Measurements from ENCODE around the gene LRCH1. TPM values are rescaled to one million over a fixed set of nuclear protein-coding genes. Genes with fewer than 3 reads are reported as not detected.

The LRCH1 gene
- total RNA-seq, 2 experiments from 2014 or later: 16.7 to 27.8 TPM

- peaks cover 9% of the 10 kb centered on the region for H3K36me3 ChIP-seq (ENCODE audit: insufficient read depth, low read length)
- peaks cover 86% of the 10 kb centered on the region for H3K79me2 ChIP-seq (ENCODE audit: insufficient read depth, low read depth, low read length)
- peak overlapping the region; percentile 85 for H3K4me2 ChIP-seq (ENCODE audit: low read length)
- peaks cover 56% of the 10 kb centered on the region for H3K4me1 ChIP-seq (ENCODE audit: insufficient read depth, low read length, poor library complexity, severe bottlenecking)
- no peaks in the 10 kb centered on the region for H3K9me3 ChIP-seq (ENCODE audit: low read length)
- peaks cover 39% of the 10 kb centered on the region for H4K20me1 ChIP-seq (ENCODE audit: insufficient read depth, low read length)
- peak; percentile 44 for DNase-seq (ENCODE audit: low spot score)
- TSS peak; percentile 35 for BruUV-seq (replicated peaks)
- TF ChIP-seq, protein P1, sequence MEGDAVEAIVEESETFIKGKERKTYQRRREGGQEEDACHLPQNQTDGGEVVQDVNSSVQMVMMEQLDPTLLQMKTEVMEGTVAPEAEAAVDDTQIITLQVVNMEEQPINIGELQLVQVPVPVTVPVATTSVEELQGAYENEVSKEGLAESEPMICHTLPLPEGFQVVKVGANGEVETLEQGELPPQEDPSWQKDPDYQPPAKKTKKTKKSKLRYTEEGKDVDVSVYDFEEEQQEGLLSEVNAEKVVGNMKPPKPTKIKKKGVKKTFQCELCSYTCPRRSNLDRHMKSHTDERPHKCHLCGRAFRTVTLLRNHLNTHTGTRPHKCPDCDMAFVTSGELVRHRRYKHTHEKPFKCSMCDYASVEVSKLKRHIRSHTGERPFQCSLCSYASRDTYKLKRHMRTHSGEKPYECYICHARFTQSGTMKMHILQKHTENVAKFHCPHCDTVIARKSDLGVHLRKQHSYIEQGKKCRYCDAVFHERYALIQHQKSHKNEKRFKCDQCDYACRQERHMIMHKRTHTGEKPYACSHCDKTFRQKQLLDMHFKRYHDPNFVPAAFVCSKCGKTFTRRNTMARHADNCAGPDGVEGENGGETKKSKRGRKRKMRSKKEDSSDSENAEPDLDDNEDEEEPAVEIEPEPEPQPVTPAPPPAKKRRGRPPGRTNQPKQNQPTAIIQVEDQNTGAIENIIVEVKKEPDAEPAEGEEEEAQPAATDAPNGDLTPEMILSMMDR (conservative IDR thresholded peaks at IDR 0.05; ENCODE audit: low read length): no peak
- TF ChIP-seq EZH2phosphoT487 (IDR thresholded peaks at IDR 0.05; ENCODE audit: borderline replicate concordance, low read depth, low read length): no peak
- CTCF ChIA-PET (ENCODE audit: unreplicated experiment): interaction anchor here (0.7 to 1.3 kb wide), 5 partner anchors 10 to 165 kb away, joined by 3 to 4 read pairs (median 3); no protein-coding TSS in a partner anchor
- no peaks in the 10 kb centered on the region for H3K9me2 ChIP-seq (ENCODE audit: insufficient read depth, low read length)
- POLR2A ChIA-PET: interaction anchor here (0.5 to 2.1 kb wide), 24 partner anchors 7 to 215 kb away, joined by 3 to 12 read pairs (median 4); no protein-coding TSS in a partner anchor
- no peak overlapping the region for H2AFZ ChIP-seq (ENCODE audit: low read length)
- H3K27ac ChIP-seq (ENCODE audit: low read depth, low read length, poor library complexity, severe bottlenecking): peak overlapping the region; percentile 74
- intact Hi-C loops (cut with micrococcal nuclease; ENCODE audit: unreplicated experiment): no loop called here
- H3K4me3 ChIP-seq (ENCODE audit: low read depth, low read length, poor library complexity, severe bottlenecking): peak overlapping the region; percentile 86
Measured at GRCh38 chr13:46555722-46556417, 2.9 kb downstream of the LRCH1 start.

DNA sequence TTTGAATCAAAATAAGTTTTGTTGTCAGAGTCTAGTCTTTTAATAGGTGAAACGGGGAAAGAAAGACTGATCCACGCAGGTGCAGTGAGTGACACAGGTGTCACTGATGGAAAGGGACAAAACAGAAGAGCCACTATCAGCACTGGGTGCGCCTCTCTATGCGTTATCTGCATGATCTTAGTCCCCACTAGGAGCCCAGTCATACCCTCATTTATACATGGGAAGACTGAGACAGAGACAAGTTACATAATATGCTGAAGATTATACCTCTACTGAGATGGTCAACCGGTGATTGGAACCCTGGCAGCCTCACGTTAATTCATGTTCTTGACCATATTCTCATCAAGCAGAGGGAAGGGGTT lies 3.4 kb downstream of the LRCH1 start:
- no peaks in the 10 kb centered on the region for H3K9me3 ChIP-seq (ENCODE audit: low read length)
- peak overlapping the region; percentile 86 for H3K4me3 ChIP-seq (ENCODE audit: low read depth, low read length, poor library complexity, severe bottlenecking)
- BruUV-seq (replicated peaks): no TSS peak
- peaks cover 91% of the 10 kb centered on the region for H3K79me2 ChIP-seq (ENCODE audit: insufficient read depth, low read depth, low read length)
- H4K20me1 ChIP-seq (ENCODE audit: insufficient read depth, low read length): peaks cover 39% of the 10 kb centered on the region
- H3K4me2 ChIP-seq (ENCODE audit: low read length): peak overlapping the region; percentile 85
- CTCF ChIA-PET (ENCODE audit: unreplicated experiment): interaction anchor here (1.1 kb wide), 1 partner anchor 164 kb away, joined by 3 read pairs; no protein-coding TSS in a partner anchor
- peak overlapping the region; percentile 74 for H3K27ac ChIP-seq (ENCODE audit: low read depth, low read length, poor library complexity, severe bottlenecking)
- H3K4me1 ChIP-seq (ENCODE audit: insufficient read depth, low read length, poor library complexity, severe bottlenecking): peaks cover 55% of the 10 kb centered on the region
- POLR2A ChIA-PET: interaction anchor here (0.5 to 2.1 kb wide), 14 partner anchors 10 to 162 kb away, joined by 3 to 12 read pairs (median 8); no protein-coding TSS in a partner anchor
- TF ChIP-seq, protein P1 (conservative IDR thresholded peaks at IDR 0.05; ENCODE audit: low read length): no peak
- no peak for TF ChIP-seq EZH2phosphoT487 (IDR thresholded peaks at IDR 0.05; ENCODE audit: borderline replicate concordance, low read depth, low read length)
- no peaks in the 10 kb centered on the region for H3K9me2 ChIP-seq (ENCODE audit: insufficient read depth, low read length)
- H2AFZ ChIP-seq (ENCODE audit: low read length): no peak overlapping the region
- intact Hi-C loops (cut with micrococcal nuclease; ENCODE audit: unreplicated experiment): no loop called here
- peak; percentile 44 for DNase-seq (ENCODE audit: low spot score)
- peaks cover 13% of the 10 kb centered on the region for H3K36me3 ChIP-seq (ENCODE audit: insufficient read depth, low read length)

DNA sequence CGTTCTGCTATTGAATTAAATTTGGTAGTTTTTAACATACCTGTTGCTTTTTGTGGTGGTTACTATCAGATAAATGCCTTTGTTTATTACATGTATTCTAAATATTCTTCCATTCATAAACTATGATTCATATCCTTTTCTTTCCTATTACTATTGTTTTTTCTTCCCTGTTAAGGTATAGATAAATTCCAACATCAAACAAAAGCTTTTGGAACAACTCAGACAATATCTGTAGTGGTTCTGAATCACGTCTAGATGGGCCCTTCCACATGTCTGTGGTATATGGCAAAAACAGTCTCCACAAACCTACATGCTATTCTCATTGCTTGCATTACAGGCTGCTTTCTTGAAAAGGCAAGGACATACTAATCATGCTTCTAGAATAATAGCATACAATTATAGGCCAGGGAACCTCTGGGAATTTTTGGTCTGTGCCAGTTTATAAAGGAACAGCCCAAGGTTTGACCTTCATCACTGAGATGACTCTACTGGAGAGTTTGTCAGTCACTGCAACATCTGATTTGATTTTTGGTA lies 6.4 kb downstream of the LRCH1 start:
- Histone ChIP-seq H2AFZ (ENCODE audit: low read length) (no peak overlapping the region), H3K79me2 (ENCODE audit: insufficient read depth, low read depth, low read length) (peaks cover 99% of the 10 kb centered on the region), H4K20me1 (ENCODE audit: insufficient read depth, low read length) (peaks cover 50% of the 10 kb centered on the region), H3K27ac (ENCODE audit: low read depth, low read length, poor library complexity, severe bottlenecking) (no peak overlapping the region), H3K9me2 (ENCODE audit: insufficient read depth, low read length) (no peaks in the 10 kb centered on the region), H3K4me3 (ENCODE audit: low read depth, low read length, poor library complexity, severe bottlenecking) (no peak overlapping the region), H3K9me3 (ENCODE audit: low read length) (no peaks in the 10 kb centered on the region), H3K36me3 (ENCODE audit: insufficient read depth, low read length) (peaks cover 35% of the 10 kb centered on the region), H3K4me2 (ENCODE audit: low read length) (no peak overlapping the region), H3K4me1 (ENCODE audit: insufficient read depth, low read length, poor library complexity, severe bottlenecking) (peaks cover 44% of the 10 kb centered on the region)
- no TSS peak for BruUV-seq (replicated peaks)
- intact Hi-C loops (cut with micrococcal nuclease; ENCODE audit: unreplicated experiment): no loop called here
- ChIA-PET CTCF (ENCODE audit: unreplicated experiment) (no interaction called here), POLR2A (interaction anchor here (0.7 to 1.5 kb wide), 4 partner anchors 8 to 28 kb away, joined by 3 to 5 read pairs (median 3); no protein-coding TSS in a partner anchor)
- no peak for DNase-seq (ENCODE audit: low spot score)
- TF ChIP-seq, protein P1 (conservative IDR thresholded peaks at IDR 0.05; ENCODE audit: low read length): no peak
- no peak for TF ChIP-seq EZH2phosphoT487 (IDR thresholded peaks at IDR 0.05; ENCODE audit: borderline replicate concordance, low read depth, low read length)
